Gastrocnemius medialis (tissue), 4 donors: ENCODE measurements around the gene GRIN1. TPM values are rescaled to one million over a fixed set of nuclear protein-coding genes. Genes with fewer than 3 reads are reported as not detected.

Experiments
- ATAC-seq, 2 donors: fragments of 150-250 bp; one replicate each; pipeline ENCODE4 v1.9.1; 2016
- DNase-seq, 2 donors: peaks; one replicate each; pipeline ENCODE4 v3.0.0-alpha.2; 2019
- H3K27ac ChIP-seq, 4 donors: fragments of 200-600 bp; sonication (generic); 1 replicate in 1 of 4; 2 replicates in 3 of 4; pipeline ENCODE4 v1.5.1; 2016 to 2018; ENCODE audit warnings: mild to moderate bottlenecking in 2 of 4, moderate library complexity in 1 of 4
- H3K27me3 ChIP-seq, 3 donors: fragments of 200-600 bp; sonication (generic) in 2 of 3; 1 replicate in 1 of 3; 2 replicates in 2 of 3; pipeline versions ENCODE4 v1.5.1 to v1.6.0; 2016 to 2019; ENCODE audit warnings: mild to moderate bottlenecking in 1 of 3, moderate library complexity in 1 of 3
- H3K36me3 ChIP-seq, 2 donors: fragments of 200-600 bp; sonication (generic) in 1 of 2; one replicate each; pipeline ENCODE4 v1.5.1; 2017 to 2018
- H3K4me1 ChIP-seq, 2 donors: fragments of 200-600 bp; sonication (generic) in 1 of 2; one replicate each; pipeline ENCODE4 v1.5.1; 2016 to 2017; ENCODE audit warnings: mild to moderate bottlenecking in 2 of 2
- H3K4me3 ChIP-seq, 4 donors: fragments of 200-600 bp; sonication (generic) in 3 of 4; 1 replicate in 1 of 4; 2 replicates in 3 of 4; pipeline ENCODE4 v1.5.1; 2016 to 2019; ENCODE audit warnings: mild to moderate bottlenecking in 2 of 4
- H3K9me3 ChIP-seq, 3 donors: fragments of 200-600 bp; sonication (generic) in 2 of 3; 1 replicate in 1 of 3; 2 replicates in 2 of 3; pipeline ENCODE4 v1.5.1; 2016 to 2019
- POLR2A ChIP-seq, 2 donors: fragments of 450-650 bp; IDR thresholded peaks; one replicate each; pipeline ENCODE4 v1.6.1; 2017; ENCODE audit warnings: antibody characterized with exemption in 2 of 2, mild to moderate bottlenecking in 2 of 2, moderate library complexity in 2 of 2
- in situ Hi-C, 4 donors: fragments of 200-750 bp; cut with MboI; loops; one replicate each; pipeline versions ENCODE4 v1.15.0 to v1.8.0; 2017; ENCODE audit warnings: low sequenced_read_pairs in 4 of 4
- intact Hi-C: fragments of 100-400 bp; cut with DNase I; formaldehyde crosslinking; loops from one replicate; pipeline ENCODE4 v1.15.1; 2023; ENCODE audit warnings: low total_unique reads
- total RNA-seq, 4 donors: library from RNA; depleted of rRNA; stranded (reverse); fragments of >200 nt; gene quantifications; one replicate each; pipeline versions ENCODE4 v1.1.0 to v1.2.3, GENCODE V29; 2016
- TF ChIP-seq, protein P1 (sequence below), 5 experiments: fragments of 450-650 bp in 3 of 5; fragments of 200-600 bp in 2 of 5; sonication (generic) in 2 of 5; IDR thresholded peaks in 4 of 5; conservative IDR thresholded peaks in 1 of 5; 1 replicate in 4 of 5; 2 replicates in 1 of 5; pipeline ENCODE4 v1.5.1; 2016 to 2019; ENCODE audit warnings: antibody characterized with exemption in 5 of 5, mild to moderate bottlenecking in 3 of 5, moderate library complexity in 3 of 5

The GRIN1 gene
- total RNA-seq, 4 donors from 2014 or later = not detected

DNA sequence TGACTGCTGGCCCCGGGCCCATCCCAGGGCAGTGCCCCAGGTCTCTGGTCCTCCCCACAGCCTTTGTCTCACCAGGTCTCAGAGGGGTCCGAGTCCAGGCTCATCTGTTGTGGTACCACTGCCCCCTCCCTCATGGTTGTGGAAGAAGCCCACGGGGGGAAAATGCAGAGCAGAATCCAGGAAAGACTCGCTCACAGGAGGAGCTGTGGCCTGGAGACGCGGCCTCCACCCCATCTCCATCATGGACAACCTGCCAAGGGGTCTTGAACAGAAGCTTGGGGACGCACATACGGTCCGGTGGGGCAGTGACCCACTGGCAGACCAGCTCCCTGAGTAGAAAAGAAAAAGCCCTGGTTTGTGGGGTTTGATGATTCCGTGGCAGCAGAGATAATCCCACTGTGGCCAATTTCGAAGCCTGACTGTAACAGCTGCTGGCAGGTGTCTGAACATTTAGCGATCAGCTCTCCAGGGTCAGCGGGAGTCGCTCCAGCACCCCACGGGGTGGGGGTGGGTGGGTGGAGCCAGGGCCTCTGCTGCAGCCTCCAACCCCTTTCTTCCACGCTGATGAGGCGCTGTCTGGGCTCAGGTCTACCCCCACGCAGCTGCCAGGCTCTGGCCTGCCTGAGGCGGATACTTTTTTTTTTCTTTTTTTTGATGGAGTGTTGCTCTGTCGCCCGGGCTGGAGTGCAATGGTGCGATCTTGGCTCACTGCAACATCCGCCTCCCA is 1.9 kb upstream of the GRIN1 start:
- H3K36me3 ChIP-seq = no peaks in the 10 kb centered on the region
- H3K9me3 ChIP-seq = no peaks in the 10 kb centered on the region
- TF ChIP-seq, protein P1, sequence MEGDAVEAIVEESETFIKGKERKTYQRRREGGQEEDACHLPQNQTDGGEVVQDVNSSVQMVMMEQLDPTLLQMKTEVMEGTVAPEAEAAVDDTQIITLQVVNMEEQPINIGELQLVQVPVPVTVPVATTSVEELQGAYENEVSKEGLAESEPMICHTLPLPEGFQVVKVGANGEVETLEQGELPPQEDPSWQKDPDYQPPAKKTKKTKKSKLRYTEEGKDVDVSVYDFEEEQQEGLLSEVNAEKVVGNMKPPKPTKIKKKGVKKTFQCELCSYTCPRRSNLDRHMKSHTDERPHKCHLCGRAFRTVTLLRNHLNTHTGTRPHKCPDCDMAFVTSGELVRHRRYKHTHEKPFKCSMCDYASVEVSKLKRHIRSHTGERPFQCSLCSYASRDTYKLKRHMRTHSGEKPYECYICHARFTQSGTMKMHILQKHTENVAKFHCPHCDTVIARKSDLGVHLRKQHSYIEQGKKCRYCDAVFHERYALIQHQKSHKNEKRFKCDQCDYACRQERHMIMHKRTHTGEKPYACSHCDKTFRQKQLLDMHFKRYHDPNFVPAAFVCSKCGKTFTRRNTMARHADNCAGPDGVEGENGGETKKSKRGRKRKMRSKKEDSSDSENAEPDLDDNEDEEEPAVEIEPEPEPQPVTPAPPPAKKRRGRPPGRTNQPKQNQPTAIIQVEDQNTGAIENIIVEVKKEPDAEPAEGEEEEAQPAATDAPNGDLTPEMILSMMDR (IDR thresholded peaks at IDR 0.05 in 4 of 5, conservative IDR thresholded peaks at IDR 0.05 in 1 of 5) = no peak
- TF ChIP-seq POLR2A (IDR thresholded peaks at IDR 0.05) = no peak
- H3K4me1 ChIP-seq = no peaks in the 10 kb centered on the region
- DNase-seq (no peak), ATAC-seq (no peak)
- H3K27me3 ChIP-seq = peaks cover 70 to 88% (median 71%) of the 10 kb centered on the region in 3 donors
- H3K4me3 ChIP-seq = no peak overlapping the region
- intact Hi-C loops = no loop called here
- in situ Hi-C loops = no loop called here
- no peak overlapping the region for H3K27ac ChIP-seq

DNA sequence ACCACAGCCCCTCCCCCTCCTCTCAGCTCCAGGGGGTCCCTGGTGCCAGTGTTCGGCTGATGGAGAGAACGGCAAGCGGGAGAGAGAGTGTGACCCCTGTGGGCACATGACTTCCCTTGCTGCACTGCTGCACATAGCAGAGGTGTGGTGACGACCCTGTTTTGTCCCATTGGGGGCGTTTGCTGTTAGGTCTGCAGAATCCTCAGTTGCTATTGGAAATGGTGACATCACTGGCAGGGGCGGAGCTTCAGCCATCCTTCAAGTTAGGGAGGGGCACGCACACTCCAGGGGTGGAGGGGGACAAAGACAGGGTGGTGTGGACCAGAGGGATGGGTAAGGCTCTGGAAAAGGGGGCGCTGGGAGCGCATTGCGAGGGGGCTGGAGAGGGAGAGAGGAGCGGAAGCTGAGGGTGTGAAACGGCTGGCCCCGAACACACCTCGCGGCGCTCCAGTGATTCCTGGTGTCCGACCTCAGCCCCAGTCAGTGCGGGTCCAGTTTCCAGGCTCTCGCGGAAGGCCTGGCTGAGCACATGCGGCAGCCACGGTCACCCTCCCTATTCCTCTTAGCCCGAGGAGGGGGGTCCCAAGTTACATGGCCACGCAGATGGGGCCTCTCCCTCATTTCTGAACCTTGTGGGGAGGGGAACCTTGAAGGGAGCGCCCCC is 764 bp upstream of the GRIN1 start:
- H3K4me3 ChIP-seq = no peak overlapping the region
- intact Hi-C loops (no loop called here), in situ Hi-C loops (no loop called here)

DNA sequence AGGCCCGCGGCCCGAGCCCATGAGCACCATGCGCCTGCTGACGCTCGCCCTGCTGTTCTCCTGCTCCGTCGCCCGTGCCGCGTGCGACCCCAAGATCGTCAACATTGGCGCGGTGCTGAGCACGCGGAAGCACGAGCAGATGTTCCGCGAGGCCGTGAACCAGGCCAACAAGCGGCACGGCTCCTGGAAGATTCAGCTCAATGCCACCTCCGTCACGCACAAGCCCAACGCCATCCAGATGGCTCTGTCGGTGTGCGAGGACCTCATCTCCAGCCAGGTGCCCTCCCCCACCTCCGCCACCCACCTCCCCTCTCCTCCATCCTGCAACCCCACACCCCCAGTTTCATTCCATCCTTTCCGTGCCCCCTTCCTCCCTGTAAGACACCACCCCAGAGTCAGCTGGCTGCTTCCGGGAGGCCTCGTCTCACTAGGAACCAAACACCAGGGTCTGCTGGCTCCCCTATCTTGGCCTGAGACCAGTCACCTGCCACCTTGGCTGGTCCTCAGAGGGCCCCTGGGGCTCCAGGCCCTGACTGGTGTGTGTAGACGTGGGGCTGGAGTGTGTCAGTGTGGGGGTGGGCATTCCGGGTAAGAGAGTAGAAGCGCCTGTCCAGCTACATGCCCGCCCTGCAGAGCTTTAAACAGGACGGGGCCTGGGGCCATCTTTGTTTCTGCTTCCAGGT is 655 bp downstream of the GRIN1 start:
- no peak for ATAC-seq
- Histone ChIP-seq H3K27me3 (peaks cover 71 to 86% (median 80%) of the 10 kb centered on the region in 3 donors), H3K9me3 (no peaks in the 10 kb centered on the region), H3K4me1 (no peaks in the 10 kb centered on the region), H3K27ac (no peak overlapping the region), H3K36me3 (no peaks in the 10 kb centered on the region), H3K4me3 (no peak overlapping the region)
- no peak for DNase-seq
- TF ChIP-seq, protein P1 (IDR thresholded peaks at IDR 0.05 in 4 of 5, conservative IDR thresholded peaks at IDR 0.05 in 1 of 5) = no peak
- no peak for TF ChIP-seq POLR2A (IDR thresholded peaks at IDR 0.05)
- intact Hi-C loops = no loop called here
- in situ Hi-C loops = no loop called here

More for the DNA sequence above, 764 bp upstream of the GRIN1 start:
- Histone ChIP-seq H3K27ac (no peak overlapping the region), H3K36me3 (no peaks in the 10 kb centered on the region), H3K9me3 (no peaks in the 10 kb centered on the region), H3K4me1 (no peaks in the 10 kb centered on the region), H3K27me3 (peaks cover 73 to 89% (median 76%) of the 10 kb centered on the region in 3 donors)
- DNase-seq (no peak), ATAC-seq (no peak)
- no peak for TF ChIP-seq POLR2A (IDR thresholded peaks at IDR 0.05)
- TF ChIP-seq, protein P1 (IDR thresholded peaks at IDR 0.05 in 4 of 5, conservative IDR thresholded peaks at IDR 0.05 in 1 of 5) = no peak

DNA sequence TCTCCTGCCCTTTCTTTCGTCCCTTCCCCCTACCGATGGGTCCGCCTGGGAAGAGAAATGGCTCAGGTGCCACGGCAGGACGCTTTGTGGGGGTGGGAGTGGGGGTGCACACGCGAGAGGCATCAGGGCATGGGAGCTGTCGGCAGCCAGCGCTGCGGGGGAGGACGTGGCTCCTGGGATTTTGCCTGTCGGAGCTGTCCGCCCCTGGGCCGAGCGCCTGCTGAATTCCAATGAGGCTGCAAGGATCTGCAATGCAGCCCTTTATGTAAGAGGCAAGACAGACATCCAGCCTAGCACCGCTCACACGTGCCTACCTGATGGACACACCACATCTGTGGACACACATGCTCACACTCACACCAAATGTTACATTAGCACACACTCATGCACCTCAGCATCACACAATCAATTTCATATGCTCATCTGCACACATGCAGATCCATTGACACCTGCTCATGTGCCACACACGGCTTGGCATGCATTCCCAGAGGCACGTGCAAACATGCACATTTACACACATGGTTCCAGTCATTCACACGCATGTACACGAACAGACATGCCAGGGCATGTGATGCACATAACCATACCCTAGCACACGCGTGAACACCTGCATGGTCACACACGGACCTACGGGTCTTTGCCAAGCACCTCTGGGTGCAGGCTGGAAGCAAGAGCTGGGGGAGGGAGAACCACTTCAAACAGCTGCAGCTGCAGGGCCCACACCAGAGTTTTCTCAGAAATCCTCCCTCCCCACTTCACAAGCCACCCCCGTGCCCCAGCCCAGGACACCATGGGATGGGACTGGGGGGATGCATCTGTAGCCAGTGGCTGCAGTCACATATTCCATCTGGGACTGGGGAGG is 1.4 kb downstream of the GRIN1 start:
- Histone ChIP-seq H3K9me3 (no peaks in the 10 kb centered on the region), H3K27ac (no peak overlapping the region), H3K27me3 (peaks cover 65 to 83% (median 79%) of the 10 kb centered on the region in 3 donors), H3K36me3 (no peaks in the 10 kb centered on the region), H3K4me1 (no peaks in the 10 kb centered on the region), H3K4me3 (no peak overlapping the region)
- TF ChIP-seq, protein P1 (IDR thresholded peaks at IDR 0.05 in 4 of 5, conservative IDR thresholded peaks at IDR 0.05 in 1 of 5) = no peak
- no peak for TF ChIP-seq POLR2A (IDR thresholded peaks at IDR 0.05)
- DNase-seq (no peak), ATAC-seq (no peak)
- in situ Hi-C loops (no loop called here), intact Hi-C loops (no loop called here)
